H1 (cell line): ENCODE measurements around the gene PRKN. TPM values are rescaled to one million over a fixed set of nuclear protein-coding genes. Genes with fewer than 3 reads are reported as not detected.

ENCODE experiments used
- CTBP2 ChIP-seq: IDR thresholded peaks from 2 replicates; pipeline ENCODE4 v1.7.0; 2011; ENCODE audit warnings: borderline replicate concordance, mild to moderate bottlenecking, moderate library complexity, mixed read lengths, low read length; ENCODE audit not compliant: insufficient read depth, insufficient read length
- KDM5A ChIP-seq: fragments of 200-600 bp; IDR thresholded peaks from 2 replicates; pipeline ENCODE4 v1.7.1; 2012; ENCODE audit warnings: mild to moderate bottlenecking, low read length, inconsistent platforms, mixed read lengths
- POLR2AphosphoS5 ChIP-seq: IDR thresholded peaks from 2 replicates; pipeline ENCODE4 v1.6.1; 2011; ENCODE audit warnings: low read depth, low read length
- ZNF274 ChIP-seq: IDR thresholded peaks from 2 replicates; pipeline ENCODE4 v1.7.0; 2012; ENCODE audit warnings: low read length, borderline replicate concordance; ENCODE audit errors: extremely low read depth
- polyA plus RNA-seq, 7 experiments: library from polyadenylated mRNA; depleted of rRNA in 3 of 7; stranded (reverse) in 5 of 7; unstranded in 2 of 7; fragments of >200 nt in 5 of 7; fragments of 200-250 nt in 2 of 7; gene quantifications; 1 replicate in 5 of 7; 2 replicates in 1 of 7; 4 replicates in 1 of 7; pipeline versions ENCODE4 v1.2.1 to v1.2.3, GENCODE V29; 2011 to 2013; ENCODE audit warnings: missing spikeins in 2 of 7, mixed read lengths in 2 of 7
- total RNA-seq: library from RNA; stranded (reverse); fragmentation: NEBNext Ultra II Directional; extraction: Animal tissue kit (Norgen Biotek cat#: 25700); gene quantifications from 2 replicates; pipeline ENCODE4 v1.2.1, GENCODE V29; 2021
- TF ChIP-seq, protein P1 (sequence below): IDR thresholded peaks from 2 replicates; pipeline ENCODE4 v1.6.1; 2012; ENCODE audit warnings: low read length, inconsistent platforms

PRKN gene
- total and polyA plus RNA-seq, 2 of the 8 experiments (the other 6 are each of a cell fraction or from before 2014, with no cell fraction given), result 0.13 to 0.29 TPM

DNA sequence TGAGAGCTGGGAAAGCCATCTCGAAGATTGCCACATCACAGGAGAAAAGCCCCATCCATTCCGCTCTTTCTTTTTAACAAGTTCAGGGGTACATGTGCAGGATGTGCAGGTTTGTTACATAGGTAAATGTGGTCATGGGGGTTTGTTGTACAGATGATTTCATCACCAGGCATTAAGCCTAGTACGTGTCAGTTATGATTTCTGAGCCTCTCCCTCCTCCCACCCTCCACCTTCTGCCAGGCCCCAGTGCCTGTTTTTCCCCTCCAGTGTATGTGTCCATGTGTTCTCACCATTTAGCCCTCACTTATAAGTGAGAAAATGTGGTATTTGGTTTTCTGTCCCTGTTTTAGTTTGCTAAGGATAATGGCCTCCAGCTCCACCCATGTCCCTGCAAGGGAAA is 887.2 kb downstream of the PRKN start (continued):
- TF ChIP-seq, protein P1, sequence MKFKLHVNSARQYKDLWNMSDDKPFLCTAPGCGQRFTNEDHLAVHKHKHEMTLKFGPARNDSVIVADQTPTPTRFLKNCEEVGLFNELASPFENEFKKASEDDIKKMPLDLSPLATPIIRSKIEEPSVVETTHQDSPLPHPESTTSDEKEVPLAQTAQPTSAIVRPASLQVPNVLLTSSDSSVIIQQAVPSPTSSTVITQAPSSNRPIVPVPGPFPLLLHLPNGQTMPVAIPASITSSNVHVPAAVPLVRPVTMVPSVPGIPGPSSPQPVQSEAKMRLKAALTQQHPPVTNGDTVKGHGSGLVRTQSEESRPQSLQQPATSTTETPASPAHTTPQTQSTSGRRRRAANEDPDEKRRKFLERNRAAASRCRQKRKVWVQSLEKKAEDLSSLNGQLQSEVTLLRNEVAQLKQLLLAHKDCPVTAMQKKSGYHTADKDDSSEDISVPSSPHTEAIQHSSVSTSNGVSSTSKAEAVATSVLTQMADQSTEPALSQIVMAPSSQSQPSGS, result no peak
- TF ChIP-seq ZNF274, result no peak
- TF ChIP-seq POLR2AphosphoS5, result no peak
- TF ChIP-seq KDM5A, result no peak
- no peak for TF ChIP-seq CTBP2
